Cardiac fibroblast (primary cell): ENCODE data around the gene ELFN2.
A peak's percentile ranks its signal among the peaks of the same experiment; 100 is the strongest.
"Not testable (repeated sequence)": the region's sequence is repeated elsewhere in the genome, so short reads cannot be mapped to it uniquely, and the experiment has no call there.

ENCODE experiments used
- DNase-seq, 2 donors: peaks; one replicate each; pipeline versions ENCODE4 v3.0.0 to v3.0.0-alpha.2; 2010; ENCODE audit warnings: low read depth in 2 of 2
- H3K4me3 ChIP-seq, 2 donors: replicated peaks in 1 of 2; 1 replicate in 1 of 2; 2 replicates in 1 of 2; pipeline ENCODE4 v1.5.1; 2011; ENCODE audit warnings: low read depth in 2 of 2, low read length in 2 of 2, mild to moderate bottlenecking in 2 of 2, moderate library complexity in 1 of 2
- CTCF ChIP-seq: IDR thresholded peaks from one replicate; pipeline ENCODE4 v1.5.1; 2011; ENCODE audit warnings: low read depth, mild to moderate bottlenecking, low read length, inconsistent platforms

The ELFN2 gene

GRCh38 chr22:37329238-37330140 is 97.8 kb downstream of the ELFN2 start:
- TF ChIP-seq CTCF, result no peak
- no peak overlapping the region for H3K4me3 ChIP-seq
- peak in 1 of 2 donors; percentile 68 for DNase-seq

GRCh38 chr22:37328538-37329237 is 98.6 kb downstream of the ELFN2 start:
- peak in 1 of 2 donors; percentile 44 for DNase-seq
- H3K4me3 ChIP-seq, result not testable (repeated sequence)

- peak; percentile 48 to 92 for DNase-seq
- no peak overlapping the region for H3K4me3 ChIP-seq
- no peak for TF ChIP-seq CTCF
These were observed 99.3 kb downstream of the ELFN2 start for GRCh38 chr22:37328017-37328416.

GRCh38 chr22:37326726-37327125 is 100.6 kb downstream of the ELFN2 start:
- no peak overlapping the region for H3K4me3 ChIP-seq
- no peak for DNase-seq
- no peak for TF ChIP-seq CTCF

- H3K4me3 ChIP-seq, result no peak overlapping the region
- no peak for DNase-seq
- TF ChIP-seq CTCF, result no peak
These were observed 102.3 kb downstream of the ELFN2 start for GRCh38 chr22:37325039-37325395.

GRCh38 chr22:37324340-37325038 is 102.8 kb downstream of the ELFN2 start:
- no peak for DNase-seq
- TF ChIP-seq CTCF, result no peak
- no peak overlapping the region for H3K4me3 ChIP-seq
